ENCODE measurements around the gene CDK17.
A peak's percentile ranks its signal among the peaks of the same experiment; 100 is the strongest.

The CDK17 gene

DNA sequence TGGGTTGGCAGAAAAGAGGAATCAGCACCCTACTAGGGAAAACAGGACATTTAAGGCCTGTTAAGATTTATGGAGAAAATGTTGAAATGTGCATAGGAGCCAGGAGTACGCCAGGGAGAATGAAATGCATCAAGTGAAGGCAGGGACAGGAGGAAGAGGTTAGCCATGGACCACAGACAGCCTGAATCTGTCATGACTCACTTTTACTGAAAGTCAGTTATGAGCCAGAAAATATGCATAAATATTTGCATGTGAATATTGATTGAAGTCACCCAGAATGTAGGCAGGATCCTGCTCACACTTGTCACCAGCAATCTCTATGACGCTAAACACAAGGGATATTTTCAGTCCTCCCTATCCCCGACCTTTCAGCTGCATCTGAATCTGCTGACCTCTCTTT, 25.1 kb upstream of the CDK17 start:
- ATAC-seq, result peak; percentile 83
- TF ChIP-seq ISL1 (CRISPR knock-in tag; IDR thresholded peaks at IDR 0.05) (0 out of 2 replicates have a peak, but pooled peaks have one; percentile 26), TOX (CRISPR knock-in tag; IDR thresholded peaks at IDR 0.05; ENCODE audit: borderline replicate concordance) (peak; percentile 55; the same call in 1 of the 2 replicates), OSR1 (CRISPR knock-in tag; IDR thresholded peaks at IDR 0.05) (no peak)

DNA sequence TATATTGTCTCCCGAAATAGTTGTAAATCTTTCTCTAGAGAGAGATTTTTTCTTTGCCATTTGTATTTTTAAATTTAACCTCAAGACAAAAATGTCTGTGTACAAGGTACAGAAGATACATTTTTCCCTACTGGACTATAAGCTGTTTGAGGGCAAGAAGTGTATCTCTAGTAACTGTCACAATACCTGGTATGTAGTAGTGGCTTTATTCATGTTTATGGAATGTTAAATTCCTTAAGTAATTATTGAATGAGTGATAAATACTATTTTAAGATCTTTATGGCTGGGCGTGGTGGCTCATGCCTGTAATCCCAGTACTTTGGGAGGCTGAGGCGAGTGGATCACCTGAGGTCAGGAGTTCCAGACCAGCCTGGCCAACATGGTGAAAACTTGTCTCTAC, 24.4 kb upstream of the CDK17 start:
- ATAC-seq, result no peak
- TF ChIP-seq TCF4 (CRISPR knock-in tag; IDR thresholded peaks at IDR 0.05; ENCODE audit: borderline replicate concordance) (no peak), ZNF565 (CRISPR knock-in tag; conservative IDR thresholded peaks at IDR 0.05; ENCODE audit: low read depth) (no peak), ZNF70 (CRISPR knock-in tag; IDR thresholded peaks at IDR 0.05) (no peak), GLIS3 (CRISPR knock-in tag; IDR thresholded peaks at IDR 0.05) (no peak), OSR1 (CRISPR knock-in tag; IDR thresholded peaks at IDR 0.05) (no peak), ZFP3 (CRISPR knock-in tag; IDR thresholded peaks at IDR 0.05) (no peak)
- TF ChIP-seq, protein P1, sequence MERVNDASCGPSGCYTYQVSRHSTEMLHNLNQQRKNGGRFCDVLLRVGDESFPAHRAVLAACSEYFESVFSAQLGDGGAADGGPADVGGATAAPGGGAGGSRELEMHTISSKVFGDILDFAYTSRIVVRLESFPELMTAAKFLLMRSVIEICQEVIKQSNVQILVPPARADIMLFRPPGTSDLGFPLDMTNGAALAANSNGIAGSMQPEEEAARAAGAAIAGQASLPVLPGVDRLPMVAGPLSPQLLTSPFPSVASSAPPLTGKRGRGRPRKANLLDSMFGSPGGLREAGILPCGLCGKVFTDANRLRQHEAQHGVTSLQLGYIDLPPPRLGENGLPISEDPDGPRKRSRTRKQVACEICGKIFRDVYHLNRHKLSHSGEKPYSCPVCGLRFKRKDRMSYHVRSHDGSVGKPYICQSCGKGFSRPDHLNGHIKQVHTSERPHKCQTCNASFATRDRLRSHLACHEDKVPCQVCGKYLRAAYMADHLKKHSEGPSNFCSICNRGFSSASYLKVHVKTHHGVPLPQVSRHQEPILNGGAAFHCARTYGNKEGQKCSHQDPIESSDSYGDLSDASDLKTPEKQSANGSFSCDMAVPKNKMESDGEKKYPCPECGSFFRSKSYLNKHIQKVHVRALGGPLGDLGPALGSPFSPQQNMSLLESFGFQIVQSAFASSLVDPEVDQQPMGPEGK (CRISPR knock-in tag; IDR thresholded peaks at IDR 0.05; ENCODE audit: borderline replicate concordance), result no peak
- TF ChIP-seq, protein P2, sequence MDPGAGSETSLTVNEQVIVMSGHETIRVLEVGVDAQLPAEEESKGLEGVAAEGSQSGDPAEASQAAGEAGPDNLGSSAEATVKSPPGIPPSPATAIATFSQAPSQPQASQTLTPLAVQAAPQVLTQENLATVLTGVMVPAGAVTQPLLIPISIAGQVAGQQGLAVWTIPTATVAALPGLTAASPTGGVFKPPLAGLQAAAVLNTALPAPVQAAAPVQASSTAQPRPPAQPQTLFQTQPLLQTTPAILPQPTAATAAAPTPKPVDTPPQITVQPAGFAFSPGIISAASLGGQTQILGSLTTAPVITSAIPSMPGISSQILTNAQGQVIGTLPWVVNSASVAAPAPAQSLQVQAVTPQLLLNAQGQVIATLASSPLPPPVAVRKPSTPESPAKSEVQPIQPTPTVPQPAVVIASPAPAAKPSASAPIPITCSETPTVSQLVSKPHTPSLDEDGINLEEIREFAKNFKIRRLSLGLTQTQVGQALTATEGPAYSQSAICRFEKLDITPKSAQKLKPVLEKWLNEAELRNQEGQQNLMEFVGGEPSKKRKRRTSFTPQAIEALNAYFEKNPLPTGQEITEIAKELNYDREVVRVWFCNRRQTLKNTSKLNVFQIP (CRISPR knock-in tag; IDR thresholded peaks at IDR 0.05; ENCODE audit: borderline replicate concordance, low read depth), result no peak
- TF ChIP-seq, protein P3, sequence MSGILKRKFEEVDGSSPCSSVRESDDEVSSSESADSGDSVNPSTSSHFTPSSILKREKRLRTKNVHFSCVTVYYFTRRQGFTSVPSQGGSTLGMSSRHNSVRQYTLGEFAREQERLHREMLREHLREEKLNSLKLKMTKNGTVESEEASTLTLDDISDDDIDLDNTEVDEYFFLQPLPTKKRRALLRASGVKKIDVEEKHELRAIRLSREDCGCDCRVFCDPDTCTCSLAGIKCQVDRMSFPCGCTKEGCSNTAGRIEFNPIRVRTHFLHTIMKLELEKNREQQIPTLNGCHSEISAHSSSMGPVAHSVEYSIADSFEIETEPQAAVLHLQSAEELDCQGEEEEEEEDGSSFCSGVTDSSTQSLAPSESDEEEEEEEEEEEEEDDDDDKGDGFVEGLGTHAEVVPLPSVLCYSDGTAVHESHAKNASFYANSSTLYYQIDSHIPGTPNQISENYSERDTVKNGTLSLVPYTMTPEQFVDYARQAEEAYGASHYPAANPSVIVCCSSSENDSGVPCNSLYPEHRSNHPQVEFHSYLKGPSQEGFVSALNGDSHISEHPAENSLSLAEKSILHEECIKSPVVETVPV (CRISPR knock-in tag; IDR thresholded peaks at IDR 0.05), result no peak

DNA sequence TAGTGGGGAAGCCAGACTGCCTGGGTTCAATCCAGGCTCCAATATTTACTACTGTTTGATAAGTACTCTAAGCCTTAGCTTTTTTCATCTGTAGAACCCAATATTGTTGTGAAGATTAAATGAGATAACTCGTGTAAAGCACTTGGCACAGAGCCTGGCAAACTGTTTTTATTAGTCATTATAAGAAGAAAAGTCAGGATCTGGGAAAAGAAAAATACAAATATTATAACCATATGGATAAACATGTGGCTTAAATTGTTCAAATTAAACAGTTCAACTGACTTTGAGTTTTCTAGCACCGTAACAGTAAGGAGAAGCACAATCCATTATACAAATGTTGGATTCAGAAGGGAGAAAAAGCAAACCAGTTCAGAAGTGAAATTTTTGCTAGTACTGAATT, 22.0 kb upstream of the CDK17 start:
- ATAC-seq, result peak; percentile 4; the same call in 1 of the 3 replicates
- TF ChIP-seq, protein P3 (CRISPR knock-in tag; IDR thresholded peaks at IDR 0.05), result no peak
- peak; percentile 64; the same call in 1 of the 2 replicates for TF ChIP-seq TCF4 (CRISPR knock-in tag; IDR thresholded peaks at IDR 0.05; ENCODE audit: borderline replicate concordance)
- peak; percentile 34 for TF ChIP-seq ISL1 (CRISPR knock-in tag; IDR thresholded peaks at IDR 0.05)

DNA sequence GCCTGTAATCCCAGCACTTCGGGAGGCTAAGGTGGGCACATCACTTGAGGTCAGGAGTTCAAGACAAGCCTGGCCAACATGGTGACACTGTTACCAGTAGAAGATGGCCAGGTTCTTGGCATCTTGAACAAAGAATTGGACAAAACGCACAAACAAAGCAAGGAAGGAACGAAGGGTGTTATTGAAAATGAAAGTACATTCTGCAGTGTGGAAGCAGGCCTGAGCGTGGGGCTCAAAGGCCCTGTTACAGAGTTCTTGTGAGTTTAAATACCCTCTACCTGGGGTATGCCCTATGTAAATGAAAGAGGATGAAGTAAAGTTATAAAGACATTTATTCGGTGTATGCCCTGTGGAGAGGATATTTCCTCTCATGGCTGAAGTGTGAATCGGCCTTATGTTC, 20.8 kb upstream of the CDK17 start:
- TF ChIP-seq PPARA (CRISPR knock-in tag; IDR thresholded peaks at IDR 0.05; ENCODE audit: borderline replicate concordance) (no peak), ZNF70 (CRISPR knock-in tag; IDR thresholded peaks at IDR 0.05) (no peak), SNAI2 (CRISPR knock-in tag; IDR thresholded peaks at IDR 0.05) (no peak)
- ATAC-seq, result no peak

DNA sequence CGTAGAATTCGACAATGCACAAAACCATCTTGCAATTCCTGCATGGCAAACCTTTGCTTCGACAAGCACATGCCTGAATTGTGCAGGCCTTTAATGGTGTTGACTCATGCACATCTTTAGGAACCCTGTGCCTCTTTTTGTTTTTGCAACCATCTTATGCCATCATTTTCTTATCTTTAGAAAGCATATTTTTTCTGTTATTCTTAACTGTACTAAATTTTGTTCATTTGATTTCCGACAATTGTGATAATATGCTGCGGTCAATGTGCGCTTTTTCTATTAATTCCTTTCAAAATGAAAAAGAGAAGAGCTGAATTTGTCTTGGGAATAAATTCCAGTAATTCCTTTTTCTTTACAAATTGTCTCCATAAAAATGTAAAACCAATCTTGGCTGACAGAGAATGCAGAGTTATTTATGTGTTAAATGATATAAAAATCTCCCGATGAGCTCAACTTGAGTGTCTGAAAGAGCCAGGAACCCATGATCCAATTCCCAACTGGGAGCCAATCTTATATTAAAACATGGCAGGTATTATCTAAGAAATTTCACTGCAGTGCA, 20.1 kb upstream of the CDK17 start:
- no peak for ATAC-seq
- no peak for TF ChIP-seq ESRRG (CRISPR knock-in tag; IDR thresholded peaks at IDR 0.05)
- no peak for TF ChIP-seq ZNF70 (CRISPR knock-in tag; IDR thresholded peaks at IDR 0.05)
- TF ChIP-seq, protein P1 (CRISPR knock-in tag; IDR thresholded peaks at IDR 0.05; ENCODE audit: borderline replicate concordance), result no peak
- TF ChIP-seq ZFP30 (CRISPR knock-in tag; IDR thresholded peaks at IDR 0.05), result no peak
- TF ChIP-seq, protein P4, sequence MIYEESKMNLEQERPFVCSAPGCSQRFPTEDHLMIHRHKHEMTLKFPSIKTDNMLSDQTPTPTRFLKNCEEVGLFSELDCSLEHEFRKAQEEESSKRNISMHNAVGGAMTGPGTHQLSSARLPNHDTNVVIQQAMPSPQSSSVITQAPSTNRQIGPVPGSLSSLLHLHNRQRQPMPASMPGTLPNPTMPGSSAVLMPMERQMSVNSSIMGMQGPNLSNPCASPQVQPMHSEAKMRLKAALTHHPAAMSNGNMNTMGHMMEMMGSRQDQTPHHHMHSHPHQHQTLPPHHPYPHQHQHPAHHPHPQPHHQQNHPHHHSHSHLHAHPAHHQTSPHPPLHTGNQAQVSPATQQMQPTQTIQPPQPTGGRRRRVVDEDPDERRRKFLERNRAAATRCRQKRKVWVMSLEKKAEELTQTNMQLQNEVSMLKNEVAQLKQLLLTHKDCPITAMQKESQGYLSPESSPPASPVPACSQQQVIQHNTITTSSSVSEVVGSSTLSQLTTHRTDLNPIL (CRISPR knock-in tag; IDR thresholded peaks at IDR 0.05; ENCODE audit: low read depth), result peak; percentile 28; the same call in 1 of the 2 replicates
- TF ChIP-seq PPARA (CRISPR knock-in tag; IDR thresholded peaks at IDR 0.05; ENCODE audit: borderline replicate concordance), result no peak
- TF ChIP-seq, protein P2 (CRISPR knock-in tag; IDR thresholded peaks at IDR 0.05; ENCODE audit: borderline replicate concordance, low read depth), result no peak
- TF ChIP-seq, protein P5, sequence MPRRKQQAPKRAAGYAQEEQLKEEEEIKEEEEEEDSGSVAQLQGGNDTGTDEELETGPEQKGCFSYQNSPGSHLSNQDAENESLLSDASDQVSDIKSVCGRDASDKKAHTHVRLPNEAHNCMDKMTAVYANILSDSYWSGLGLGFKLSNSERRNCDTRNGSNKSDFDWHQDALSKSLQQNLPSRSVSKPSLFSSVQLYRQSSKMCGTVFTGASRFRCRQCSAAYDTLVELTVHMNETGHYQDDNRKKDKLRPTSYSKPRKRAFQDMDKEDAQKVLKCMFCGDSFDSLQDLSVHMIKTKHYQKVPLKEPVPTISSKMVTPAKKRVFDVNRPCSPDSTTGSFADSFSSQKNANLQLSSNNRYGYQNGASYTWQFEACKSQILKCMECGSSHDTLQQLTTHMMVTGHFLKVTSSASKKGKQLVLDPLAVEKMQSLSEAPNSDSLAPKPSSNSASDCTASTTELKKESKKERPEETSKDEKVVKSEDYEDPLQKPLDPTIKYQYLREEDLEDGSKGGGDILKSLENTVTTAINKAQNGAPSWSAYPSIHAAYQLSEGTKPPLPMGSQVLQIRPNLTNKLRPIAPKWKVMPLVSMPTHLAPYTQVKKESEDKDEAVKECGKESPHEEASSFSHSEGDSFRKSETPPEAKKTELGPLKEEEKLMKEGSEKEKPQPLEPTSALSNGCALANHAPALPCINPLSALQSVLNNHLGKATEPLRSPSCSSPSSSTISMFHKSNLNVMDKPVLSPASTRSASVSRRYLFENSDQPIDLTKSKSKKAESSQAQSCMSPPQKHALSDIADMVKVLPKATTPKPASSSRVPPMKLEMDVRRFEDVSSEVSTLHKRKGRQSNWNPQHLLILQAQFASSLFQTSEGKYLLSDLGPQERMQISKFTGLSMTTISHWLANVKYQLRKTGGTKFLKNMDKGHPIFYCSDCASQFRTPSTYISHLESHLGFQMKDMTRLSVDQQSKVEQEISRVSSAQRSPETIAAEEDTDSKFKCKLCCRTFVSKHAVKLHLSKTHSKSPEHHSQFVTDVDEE (CRISPR knock-in tag; IDR thresholded peaks at IDR 0.05), result no peak
- TF ChIP-seq OSR1 (CRISPR knock-in tag; IDR thresholded peaks at IDR 0.05), result no peak
- no peak for TF ChIP-seq TCF4 (CRISPR knock-in tag; IDR thresholded peaks at IDR 0.05; ENCODE audit: borderline replicate concordance)
- TF ChIP-seq CSDC2 (CRISPR knock-in tag; IDR thresholded peaks at IDR 0.05), result no peak
- peak; percentile 88 for TF ChIP-seq ISL1 (CRISPR knock-in tag; IDR thresholded peaks at IDR 0.05)
